ENCODE measurements around the gene ACTR3.
"Not testable (repeated sequence)": the region's sequence is repeated elsewhere in the genome, so short reads cannot be mapped to it uniquely, and the experiment has no call there.

The ACTR3 gene

GRCh38 chr2:113889471-113890252 is at the start of gene ACTR3:
TSS of gene ACTR3 (plus strand) at chr2:113890089. CDS start at chr2:113890280, 191 bp downstream.
- DNase-seq: peak; percentile 100

DNA sequence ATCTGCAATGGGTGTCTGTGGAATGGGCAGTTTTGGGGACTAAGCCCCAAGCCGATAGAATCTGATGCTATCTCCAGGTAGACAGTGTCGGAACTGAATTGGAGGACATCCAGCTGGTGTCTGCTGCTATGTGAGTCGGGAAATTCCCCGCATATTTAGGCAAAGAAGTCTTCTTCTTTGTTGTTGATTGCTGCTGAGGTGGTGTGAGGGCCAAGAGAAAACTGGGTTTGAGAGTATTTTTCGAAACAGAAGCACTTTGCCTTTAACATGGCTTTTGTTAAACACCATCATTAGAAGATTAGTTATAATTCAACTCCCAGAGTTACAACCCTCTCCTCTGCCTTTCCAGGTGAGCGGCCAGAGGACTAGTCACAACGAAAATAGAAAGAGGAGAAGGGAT is 49.4 kb upstream of the ACTR3 start:
- DNase-seq: no peak

- no peak for DNase-seq
Observed at GRCh38 chr2:113842919-113843736, 46.8 kb upstream of the ACTR3 start.

GRCh38 chr2:113843737-113844050 is 46.2 kb upstream of the ACTR3 start:
- DNase-seq: not testable (repeated sequence)

DNA sequence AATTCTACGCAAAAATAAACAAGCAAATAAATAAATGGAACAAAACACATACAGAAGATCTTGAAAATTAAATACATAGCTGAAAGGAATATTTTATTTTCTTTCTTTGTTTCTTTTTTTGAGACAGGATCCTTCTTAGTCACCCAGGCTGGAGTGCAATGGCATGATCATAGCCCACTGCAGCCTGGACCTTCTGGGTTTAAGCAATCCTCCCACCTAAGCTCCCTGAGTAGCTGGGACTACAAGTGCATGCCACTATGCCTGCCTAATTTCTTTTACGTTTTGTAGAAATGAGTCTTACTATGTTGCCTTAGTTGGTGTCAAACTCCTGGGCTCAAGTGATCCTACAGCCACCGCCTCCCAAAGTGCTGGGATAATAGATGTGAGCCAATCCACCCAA is 44.6 kb upstream of the ACTR3 start:
- no peak for DNase-seq

- DNase-seq: not testable (repeated sequence)
Observed at GRCh38 chr2:113845796-113846195, 44.1 kb upstream of the ACTR3 start.

- DNase-seq: peak; percentile 37
Observed at GRCh38 chr2:113846429-113846828, 43.5 kb upstream of the ACTR3 start.

GRCh38 chr2:113847144-113847543 is 42.7 kb upstream of the ACTR3 start:
- no peak for DNase-seq

GRCh38 chr2:113848758-113849415 is 41.0 kb upstream of the ACTR3 start:
- peak; percentile 41 for DNase-seq

DNA sequence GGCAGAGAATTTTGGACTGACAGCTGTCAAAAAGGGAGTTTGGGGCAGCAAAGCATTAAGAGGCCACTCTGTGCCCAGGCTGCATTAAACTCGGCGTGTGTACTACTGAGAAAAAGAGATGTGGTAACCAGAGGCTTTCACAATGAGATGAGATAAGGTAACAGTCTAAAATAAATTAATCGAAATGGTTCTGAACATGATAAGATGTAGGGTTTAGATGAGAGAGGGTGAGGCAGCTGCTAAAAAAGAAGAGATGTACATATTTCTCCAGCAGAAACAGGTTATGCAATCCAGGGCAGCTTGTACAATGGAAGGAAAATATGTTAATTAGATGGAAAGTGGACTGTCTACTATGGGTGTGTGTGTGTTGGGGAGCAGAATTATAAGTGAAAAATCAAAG is 39.2 kb upstream of the ACTR3 start:
- DNase-seq: no peak

DNA sequence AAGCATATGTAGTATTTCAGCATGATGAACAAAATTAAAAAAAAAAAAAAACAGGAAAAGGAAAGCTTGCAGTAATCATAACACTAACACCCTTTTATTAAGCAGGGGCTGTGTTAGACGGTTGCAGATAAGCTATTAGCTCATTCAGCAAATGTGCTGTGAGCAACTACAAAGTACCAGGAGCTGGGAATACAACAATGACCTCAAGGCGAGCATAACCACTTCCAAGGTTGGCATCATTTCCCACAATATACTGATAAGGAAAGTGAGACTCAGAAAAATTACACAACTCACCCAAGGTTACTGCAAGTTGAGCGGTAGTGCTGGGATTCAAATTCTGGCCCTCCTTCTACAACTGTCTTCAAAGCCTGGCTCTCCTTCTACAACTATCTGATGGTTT is 38.2 kb upstream of the ACTR3 start:
- DNase-seq: peak; percentile 70

- DNase-seq: no peak
Observed at GRCh38 chr2:113854208-113854607, 35.7 kb upstream of the ACTR3 start.

- DNase-seq: peak; percentile 53
Observed at GRCh38 chr2:113854970-113855740, 34.7 kb upstream of the ACTR3 start.

DNA sequence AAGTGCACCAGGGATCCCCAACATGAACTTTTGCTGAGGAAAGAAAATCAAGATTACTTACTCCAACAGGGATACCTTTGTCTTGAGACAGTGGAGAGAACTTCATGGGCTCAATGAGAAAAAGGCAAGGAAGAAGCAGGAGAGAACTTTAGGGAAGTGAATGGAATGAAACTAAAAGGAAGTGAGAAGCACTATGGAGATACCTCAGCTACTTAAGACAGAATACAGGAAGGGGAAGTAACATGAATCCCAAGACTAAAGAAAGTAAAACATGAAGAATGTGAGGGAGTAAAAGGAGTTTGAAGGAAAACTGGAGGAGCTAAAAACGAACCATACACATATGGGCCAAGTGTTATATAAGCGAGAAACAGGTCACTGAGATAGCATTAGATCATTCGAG is 32.4 kb upstream of the ACTR3 start:
- DNase-seq: peak; percentile 79

- peak; percentile 90 for DNase-seq
Observed at GRCh38 chr2:113858764-113859163, 31.1 kb upstream of the ACTR3 start.

DNA sequence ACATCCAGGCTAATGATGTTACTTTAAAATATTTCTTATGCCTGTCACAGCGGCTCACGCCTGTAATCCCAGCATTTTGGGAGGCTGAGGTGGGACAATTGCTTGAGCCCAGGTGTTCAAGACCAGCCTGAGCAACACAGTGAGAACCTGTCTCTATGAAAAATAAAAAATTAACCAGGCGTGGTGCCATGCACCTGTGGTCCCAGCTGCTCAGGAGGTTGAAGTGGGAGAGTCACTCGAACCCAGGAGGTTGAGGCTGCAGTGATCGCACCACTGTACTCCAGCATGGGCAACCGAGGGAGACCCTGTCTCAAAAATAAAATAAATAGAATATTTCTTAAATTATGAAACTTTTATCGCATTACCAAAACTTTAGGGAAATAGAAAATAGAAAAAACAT is 28.1 kb upstream of the ACTR3 start:
- DNase-seq: no peak

GRCh38 chr2:113863144-113863543 is 26.7 kb upstream of the ACTR3 start:
- peak; percentile 61 for DNase-seq

GRCh38 chr2:113867571-113867970 is 22.3 kb upstream of the ACTR3 start:
- DNase-seq: no peak

- DNase-seq: no peak
Observed at GRCh38 chr2:113869253-113869652, 20.6 kb upstream of the ACTR3 start.

- no peak for DNase-seq
Observed at GRCh38 chr2:113872201-113872600, 17.7 kb upstream of the ACTR3 start.

- DNase-seq: no peak
Observed at GRCh38 chr2:113873867-113874266, 16.0 kb upstream of the ACTR3 start.

GRCh38 chr2:113875135-113875534 is 14.8 kb upstream of the ACTR3 start:
- peak; percentile 51 for DNase-seq
